Cardiac muscle cell (in vitro differentiated cells and primary cell): ENCODE measurements around the gene TEX54. TPM values are rescaled to one million over a fixed set of nuclear protein-coding genes. Genes with fewer than 3 reads are reported as not detected.

Experiments
- DNase-seq, 2 donors: peaks; one replicate each; pipeline versions ENCODE4 v3.0.0 to v3.0.0-alpha.2; 2010 to 2017; ENCODE audit warnings: low read depth in 1 of 2, low spot score in 1 of 2
- H3K27ac ChIP-seq: fragments of 200-600 bp; sonication (generic); 2 replicates; pipeline ENCODE4 v1.5.1; 2016
- H3K27me3 ChIP-seq: fragments of 200-600 bp; sonication (generic); 2 replicates; pipeline ENCODE4 v1.6.0; 2016; ENCODE audit warnings: control low read depth
- H3K36me3 ChIP-seq: fragments of 200-600 bp; sonication (generic); 2 replicates; pipeline ENCODE4 v1.5.1; 2016; ENCODE audit warnings: control low read depth
- H3K4me1 ChIP-seq: fragments of 200-600 bp; sonication (generic); 2 replicates; pipeline ENCODE4 v1.8.1; 2017; ENCODE audit warnings: low read depth, mild to moderate bottlenecking, mixed run types
- H3K4me3 ChIP-seq: fragments of 200-600 bp; sonication (generic); 2 replicates; pipeline ENCODE4 v1.5.1; 2016; ENCODE audit warnings: mild to moderate bottlenecking
- H3K9me3 ChIP-seq: fragments of 200-600 bp; sonication (generic); 2 replicates; pipeline ENCODE4 v1.5.1; 2017; ENCODE audit warnings: low read depth, mild to moderate bottlenecking, control low read depth
- polyA plus RNA-seq: library from polyadenylated mRNA; unstranded; fragments of >200 nt; fragmentation: Nextera tagmentation; extraction: Ambion mirVana; gene quantifications from 2 replicates; pipeline ENCODE4 v1.2.1, GENCODE V29; 2016
- total RNA-seq: library from RNA; depleted of rRNA; stranded (reverse); fragments of >200 nt; gene quantifications from 2 replicates; pipeline ENCODE4 v1.2.3, GENCODE V29; 2016
- TF ChIP-seq, protein P1 (sequence below): IDR thresholded peaks from 2 replicates; pipeline ENCODE4 v1.5.1; 2012; ENCODE audit warnings: low read depth, mild to moderate bottlenecking, low read length

The TEX54 gene
- total and polyA plus RNA-seq, 2 experiments from 2014 or later: 3.0 TPM; not detected in 1

DNA sequence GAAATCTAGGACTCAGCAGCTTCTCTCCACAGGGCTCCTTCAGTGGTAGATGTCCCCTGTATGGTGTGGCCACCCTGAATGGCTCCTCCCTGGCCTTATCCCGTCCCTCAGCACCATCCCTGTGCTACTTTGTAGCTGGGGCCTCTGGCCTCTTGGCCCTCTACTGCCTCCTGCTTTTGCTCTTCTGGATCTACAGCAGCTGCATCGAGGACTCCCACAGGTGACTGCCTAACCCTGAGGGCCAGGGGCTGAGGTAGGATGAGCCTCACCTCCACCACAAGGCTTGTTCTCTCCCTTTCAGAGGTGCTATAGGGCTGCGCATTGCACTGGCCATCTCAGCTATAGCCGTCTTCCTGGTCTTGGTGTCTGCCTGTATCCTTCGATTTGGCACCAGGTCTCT is 43.6 kb downstream of the TEX54 start:
- DNase-seq: no peak

DNA sequence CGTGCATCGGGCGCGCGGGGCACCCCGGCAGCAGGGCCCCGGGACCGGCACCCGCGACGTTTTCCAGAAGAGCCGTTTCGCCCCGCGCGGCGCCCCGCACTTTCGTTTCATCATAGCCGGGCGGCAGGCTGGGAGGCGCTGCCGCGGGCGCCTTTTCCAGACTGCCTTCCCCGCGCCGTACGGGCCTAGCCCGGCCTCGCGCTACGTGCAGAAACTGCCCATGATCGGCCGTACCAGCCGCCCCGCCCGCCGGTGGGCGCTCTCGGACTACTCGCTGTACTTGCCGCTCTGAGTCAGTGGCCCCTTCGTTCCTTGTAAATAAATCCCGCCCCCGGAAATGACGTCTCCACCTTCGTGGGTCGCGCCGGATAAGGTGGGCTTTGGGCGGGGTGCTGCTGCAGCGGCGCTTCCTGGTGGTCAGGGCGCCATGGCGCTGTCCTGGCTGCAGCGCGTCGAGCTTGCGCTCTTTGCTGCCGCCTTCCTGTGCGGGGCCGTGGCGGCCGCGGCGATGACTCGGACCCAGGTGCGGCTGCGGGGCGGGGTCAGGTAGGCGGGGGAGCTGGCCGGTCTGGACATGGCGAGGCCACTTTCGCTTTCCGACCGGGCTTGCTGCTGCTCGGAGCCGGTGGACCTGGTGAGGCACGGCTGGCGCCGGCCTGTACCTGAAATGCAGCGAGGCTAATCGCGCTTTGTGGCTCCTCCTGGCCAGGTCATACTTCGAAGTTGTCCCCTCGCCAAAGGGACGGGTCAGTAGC is 45.5 kb downstream of the TEX54 start, which contains the start of gene TMEM179B:
Gene TMEM179B (plus strand): TSS at position 398 of the 755 bp plus-strand sequence. CDS start 30 bp downstream, at position 428.
- no peaks in the 10 kb centered on the region for H3K9me3 ChIP-seq
- peaks cover 10% of the 10 kb centered on the region for H3K36me3 ChIP-seq
- H3K27me3 ChIP-seq: no peaks in the 10 kb centered on the region
- peak; percentile 98 to 100 for DNase-seq
- peak within 1 kb of the TSS; percentile 82 for H3K27ac ChIP-seq
- TF ChIP-seq, protein P1, sequence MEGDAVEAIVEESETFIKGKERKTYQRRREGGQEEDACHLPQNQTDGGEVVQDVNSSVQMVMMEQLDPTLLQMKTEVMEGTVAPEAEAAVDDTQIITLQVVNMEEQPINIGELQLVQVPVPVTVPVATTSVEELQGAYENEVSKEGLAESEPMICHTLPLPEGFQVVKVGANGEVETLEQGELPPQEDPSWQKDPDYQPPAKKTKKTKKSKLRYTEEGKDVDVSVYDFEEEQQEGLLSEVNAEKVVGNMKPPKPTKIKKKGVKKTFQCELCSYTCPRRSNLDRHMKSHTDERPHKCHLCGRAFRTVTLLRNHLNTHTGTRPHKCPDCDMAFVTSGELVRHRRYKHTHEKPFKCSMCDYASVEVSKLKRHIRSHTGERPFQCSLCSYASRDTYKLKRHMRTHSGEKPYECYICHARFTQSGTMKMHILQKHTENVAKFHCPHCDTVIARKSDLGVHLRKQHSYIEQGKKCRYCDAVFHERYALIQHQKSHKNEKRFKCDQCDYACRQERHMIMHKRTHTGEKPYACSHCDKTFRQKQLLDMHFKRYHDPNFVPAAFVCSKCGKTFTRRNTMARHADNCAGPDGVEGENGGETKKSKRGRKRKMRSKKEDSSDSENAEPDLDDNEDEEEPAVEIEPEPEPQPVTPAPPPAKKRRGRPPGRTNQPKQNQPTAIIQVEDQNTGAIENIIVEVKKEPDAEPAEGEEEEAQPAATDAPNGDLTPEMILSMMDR: peak; percentile 67
- peak within 1 kb of the TSS; percentile 51 for H3K4me3 ChIP-seq
- H3K4me1 ChIP-seq: peaks cover 10% of the 10 kb centered on the region

More for the DNA sequence above, 43.6 kb downstream of the TEX54 start:
- no peaks in the 10 kb centered on the region for H3K9me3 ChIP-seq
- H3K4me1 ChIP-seq: peaks cover 20% of the 10 kb centered on the region
- H3K36me3 ChIP-seq: peaks cover 7% of the 10 kb centered on the region
- H3K27ac ChIP-seq: peak overlapping the region; percentile 30
- no peaks in the 10 kb centered on the region for H3K27me3 ChIP-seq
- TF ChIP-seq, protein P1: no peak
- H3K4me3 ChIP-seq: no peak overlapping the region

DNA sequence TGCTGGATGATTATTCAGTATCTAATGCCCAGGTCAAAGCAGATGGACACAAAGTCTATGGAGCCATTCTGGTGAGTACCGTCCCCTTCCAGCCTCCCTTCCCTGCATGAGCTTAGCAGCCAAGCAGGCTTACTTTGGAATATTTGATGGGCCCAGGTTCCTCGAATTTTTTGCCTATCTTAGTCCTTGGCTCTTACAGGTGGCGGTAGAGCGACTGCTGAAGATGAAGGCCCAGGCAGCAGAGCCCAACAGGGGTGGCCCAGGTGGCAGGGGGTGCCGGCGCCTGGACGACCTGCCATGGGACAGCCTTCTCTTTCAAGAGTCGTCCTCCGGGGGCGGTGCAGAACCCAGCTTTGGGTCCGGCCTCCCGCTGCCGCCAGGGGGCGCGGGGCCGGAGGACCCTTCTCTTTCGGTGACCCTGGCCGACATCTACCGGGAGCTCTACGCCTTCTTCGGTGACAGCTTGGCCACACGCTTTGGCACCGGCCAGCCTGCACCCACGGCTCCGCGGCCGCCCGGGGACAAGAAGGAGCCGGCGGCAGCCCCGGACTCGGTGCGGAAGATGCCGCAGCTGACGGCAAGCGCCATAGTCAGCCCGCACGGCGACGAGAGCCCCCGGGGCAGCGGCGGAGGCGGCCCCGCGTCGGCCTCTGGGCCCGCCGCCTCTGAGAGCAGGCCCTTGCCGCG is 46.2 kb downstream of the TEX54 start:
- peak overlapping the region; percentile 82 for H3K27ac ChIP-seq

DNA sequence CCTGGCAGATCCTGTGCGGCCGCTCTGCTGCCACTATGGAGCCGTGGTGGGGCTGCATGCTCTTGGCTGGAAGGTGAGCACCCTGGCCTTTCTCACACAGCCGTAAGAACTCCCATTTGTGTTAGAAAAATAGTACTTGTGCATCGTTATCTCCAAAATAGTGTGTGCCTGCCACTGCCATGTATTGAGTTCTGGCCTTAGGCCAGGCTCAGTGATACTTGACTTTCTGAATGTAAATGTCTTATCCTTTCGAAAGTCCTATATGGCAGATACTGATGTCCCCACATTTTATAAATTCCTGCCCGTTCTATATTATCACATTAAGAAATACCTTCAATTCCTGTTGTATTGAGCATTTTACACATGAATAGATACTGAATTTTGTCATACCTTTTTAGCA is 49.9 kb downstream of the TEX54 start:
- TF ChIP-seq, protein P1: no peak

More for the DNA sequence above, 46.2 kb downstream of the TEX54 start:
- peak overlapping the region; percentile 51 for H3K4me3 ChIP-seq
- peaks cover 14% of the 10 kb centered on the region for H3K36me3 ChIP-seq
- H3K9me3 ChIP-seq: no peaks in the 10 kb centered on the region
- H3K27me3 ChIP-seq: no peaks in the 10 kb centered on the region
- peaks cover 10% of the 10 kb centered on the region for H3K4me1 ChIP-seq
- TF ChIP-seq, protein P1: peak; percentile 98
- DNase-seq: peak; percentile 85 to 93

More for the DNA sequence above, 49.9 kb downstream of the TEX54 start:
- Histone ChIP-seq H3K4me1 (peaks cover 4% of the 10 kb centered on the region), H3K4me3 (no peak overlapping the region), H3K27me3 (no peaks in the 10 kb centered on the region), H3K36me3 (peaks cover 15% of the 10 kb centered on the region), H3K9me3 (no peaks in the 10 kb centered on the region), H3K27ac (no peak overlapping the region)
- no peak for DNase-seq

Other genes starting within 250 kb of the TEX54 start
- gene TUT1, start 241.3 kb downstream of the TEX54 start, total RNA-seq: 14.9 and 29.1 TPM in 2 replicates
- 18.7 and 32.1 TPM in 2 replicates for gene TUT1, start 241.3 kb downstream of the TEX54 start, polyA plus RNA-seq
- 101 and 108 TPM in 2 replicates for gene MTA2, start 231.0 kb downstream of the TEX54 start, total RNA-seq
- 22.9 and 31.9 TPM in 2 replicates for gene MTA2, start 231.0 kb downstream of the TEX54 start, polyA plus RNA-seq
- gene EML3, start 220.1 kb downstream of the TEX54 start, total RNA-seq: 21.1 and 42.8 TPM in 2 replicates
- gene EML3, start 220.1 kb downstream of the TEX54 start, polyA plus RNA-seq: 32.0 and 38.4 TPM in 2 replicates
- 3.3 and 3.5 TPM in 2 replicates for gene ROM1, start 219.6 kb downstream of the TEX54 start, total RNA-seq
- gene ROM1, start 219.6 kb downstream of the TEX54 start, polyA plus RNA-seq: 6.9 and 7.9 TPM in 2 replicates
- 46.4 and 52.0 TPM in 2 replicates for gene B3GAT3, start 210.9 kb downstream of the TEX54 start, total RNA-seq
- gene B3GAT3, start 210.9 kb downstream of the TEX54 start, polyA plus RNA-seq: 53.0 and 64.9 TPM in 2 replicates
- 110 TPM in 2 replicates for gene GANAB, start 186.2 kb downstream of the TEX54 start, total RNA-seq
- gene GANAB, start 186.2 kb downstream of the TEX54 start, polyA plus RNA-seq: 143 and 151 TPM in 2 replicates
- gene INTS5, start 179.5 kb downstream of the TEX54 start, total RNA-seq: 33.9 and 36.3 TPM in 2 replicates
- gene INTS5, start 179.5 kb downstream of the TEX54 start, polyA plus RNA-seq: 32.2 and 40.1 TPM in 2 replicates
- gene C11orf98, start 167.6 kb downstream of the TEX54 start, total RNA-seq: 136 and 141 TPM in 2 replicates
- gene C11orf98, start 167.6 kb downstream of the TEX54 start, polyA plus RNA-seq: 115 and 136 TPM in 2 replicates
- gene CSKMT, start 167.5 kb downstream of the TEX54 start, total RNA-seq: 3.8 and 11.0 TPM in 2 replicates
- gene CSKMT, start 167.5 kb downstream of the TEX54 start, polyA plus RNA-seq: 14.1 and 25.1 TPM in 2 replicates
- 13.0 and 18.8 TPM in 2 replicates for gene UQCC3, start 161.2 kb downstream of the TEX54 start, total RNA-seq
- gene UQCC3, start 161.2 kb downstream of the TEX54 start, polyA plus RNA-seq: 32.3 and 33.5 TPM in 2 replicates
- 11.1 and 11.6 TPM in 2 replicates for gene LBHD1, start 160.6 kb downstream of the TEX54 start, total RNA-seq
- gene LBHD1, start 160.6 kb downstream of the TEX54 start, polyA plus RNA-seq: 10.1 and 11.7 TPM in 2 replicates
- 235 and 302 TPM in 2 replicates for gene UBXN1, start 153.8 kb downstream of the TEX54 start, total RNA-seq
- 109 and 111 TPM in 2 replicates for gene UBXN1, start 153.8 kb downstream of the TEX54 start, polyA plus RNA-seq
- 0.81 and 1.9 TPM in 2 replicates for gene LRRN4CL, start 143.3 kb downstream of the TEX54 start, total RNA-seq
- 0.24 TPM in 1 of 2 replicates, not detected in the other for gene LRRN4CL, start 143.3 kb downstream of the TEX54 start, polyA plus RNA-seq
- gene BSCL2, start 125.4 kb downstream of the TEX54 start, total RNA-seq: 70.3 and 73.8 TPM in 2 replicates
- 73.7 and 79.2 TPM in 2 replicates for gene BSCL2, start 125.4 kb downstream of the TEX54 start, polyA plus RNA-seq
- 0.67 TPM in 1 of 2 replicates, not detected in the other for gene GNG3, start 125.2 kb downstream of the TEX54 start, total RNA-seq
- 2.6 and 3.0 TPM in 2 replicates for gene GNG3, start 125.2 kb downstream of the TEX54 start, polyA plus RNA-seq
- gene HNRNPUL2, start 105.4 kb downstream of the TEX54 start, total RNA-seq: 13.7 and 20.0 TPM in 2 replicates
- 2.9 and 3.2 TPM in 2 replicates for gene HNRNPUL2, start 105.4 kb downstream of the TEX54 start, polyA plus RNA-seq
- gene TTC9C, start 104.4 kb downstream of the TEX54 start, total RNA-seq: 36.3 and 37.3 TPM in 2 replicates
- gene TTC9C, start 104.4 kb downstream of the TEX54 start, polyA plus RNA-seq: 39.0 and 45.1 TPM in 2 replicates
- gene ZBTB3, start 78.7 kb downstream of the TEX54 start, total RNA-seq: 12.5 and 14.3 TPM in 2 replicates
- 10.4 and 10.8 TPM in 2 replicates for gene ZBTB3, start 78.7 kb downstream of the TEX54 start, polyA plus RNA-seq
- 67.2 and 101 TPM in 2 replicates for gene POLR2G, start 71.3 kb downstream of the TEX54 start, total RNA-seq
- 195 and 219 TPM in 2 replicates for gene POLR2G, start 71.3 kb downstream of the TEX54 start, polyA plus RNA-seq
- gene TAF6L, start 61.4 kb downstream of the TEX54 start, total RNA-seq: 33.1 and 38.8 TPM in 2 replicates
- gene TAF6L, start 61.4 kb downstream of the TEX54 start, polyA plus RNA-seq: 46.3 and 56.3 TPM in 2 replicates
- gene TMEM179B, start 45.4 kb downstream of the TEX54 start, total RNA-seq: 34.2 and 55.2 TPM in 2 replicates
- gene TMEM179B, start 45.4 kb downstream of the TEX54 start, polyA plus RNA-seq: 78.6 and 81.8 TPM in 2 replicates
- 87.1 and 88.9 TPM in 2 replicates for gene TMEM223, start 40.8 kb downstream of the TEX54 start, total RNA-seq
- gene TMEM223, start 40.8 kb downstream of the TEX54 start, polyA plus RNA-seq: 92.4 and 102 TPM in 2 replicates
- gene NXF1, start 27.4 kb downstream of the TEX54 start, total RNA-seq: 52.8 and 60.7 TPM in 2 replicates
- 96.7 and 127 TPM in 2 replicates for gene NXF1, start 27.4 kb downstream of the TEX54 start, polyA plus RNA-seq
- 38.5 and 45.2 TPM in 2 replicates for gene STX5, start 790 bp downstream of the TEX54 start, total RNA-seq
- gene STX5, start 790 bp downstream of the TEX54 start, polyA plus RNA-seq: 49.4 and 53.6 TPM in 2 replicates
- gene WDR74, start 6.7 kb upstream of the TEX54 start, total RNA-seq: 47.4 and 63.3 TPM in 2 replicates
- gene WDR74, start 6.7 kb upstream of the TEX54 start, polyA plus RNA-seq: 42.1 and 52.8 TPM in 2 replicates
- gene SLC3A2, start 48.1 kb upstream of the TEX54 start, total RNA-seq: 71.8 and 79.2 TPM in 2 replicates
- gene SLC3A2, start 48.1 kb upstream of the TEX54 start, polyA plus RNA-seq: 93.8 and 100 TPM in 2 replicates
- gene CHRM1, start 88.5 kb upstream of the TEX54 start, total RNA-seq: 1.3 and 1.4 TPM in 2 replicates
- 0.97 and 1.6 TPM in 2 replicates for gene CHRM1, start 88.5 kb upstream of the TEX54 start, polyA plus RNA-seq
- not detected in 2 replicates for gene SLC22A6, start 152.1 kb upstream of the TEX54 start, total RNA-seq
- gene SLC22A6, start 152.1 kb upstream of the TEX54 start, polyA plus RNA-seq: not detected in 2 replicates
- gene SLC22A8, start 183.0 kb upstream of the TEX54 start, total RNA-seq: not detected in 2 replicates
- 0.22 TPM in 1 of 2 replicates, not detected in the other for gene SLC22A8, start 183.0 kb upstream of the TEX54 start, polyA plus RNA-seq